ES-I3 (cell line): ENCODE data around the gene RNF182.
A peak's percentile ranks its signal among the peaks of the same experiment; 100 is the strongest.

Experiments used
- H3K36me3 ChIP-seq: 2 replicates; pipeline ENCODE4 v1.6.1; 2013; ENCODE audit warnings: mild to moderate bottlenecking, low read length, control low read depth, moderate library complexity; ENCODE audit not compliant: insufficient read depth
- H3K4me1 ChIP-seq: 2 replicates; pipeline ENCODE4 v1.6.1; 2013; ENCODE audit warnings: mild to moderate bottlenecking, control low read depth, low read length; ENCODE audit not compliant: insufficient read depth
- H3K9ac ChIP-seq: 2 replicates; pipeline ENCODE4 v1.6.1; 2013; ENCODE audit warnings: low read depth, mild to moderate bottlenecking, low read length, moderate library complexity
- H3K9me3 ChIP-seq: 2 replicates; pipeline ENCODE4 v1.6.1; 2013; ENCODE audit warnings: mild to moderate bottlenecking, low read length, moderate library complexity; ENCODE audit not compliant: control insufficient read depth, insufficient read depth

Gene RNF182

GRCh38 chr6:13910443-13910842, 14.3 kb upstream of the RNF182 start:
- Histone ChIP-seq H3K36me3 (no peaks in the 10 kb centered on the region), H3K9me3 (no peaks in the 10 kb centered on the region), H3K9ac (no peak overlapping the region), H3K4me1 (peaks cover 8% of the 10 kb centered on the region; the same call in 1 of the 2 replicates)

GRCh38 chr6:13911337-13911736, 13.4 kb upstream of the RNF182 start:
- Histone ChIP-seq H3K4me1 (peaks cover 8% of the 10 kb centered on the region; the same call in 1 of the 2 replicates), H3K9ac (no peak overlapping the region), H3K9me3 (no peaks in the 10 kb centered on the region), H3K36me3 (no peaks in the 10 kb centered on the region)

GRCh38 chr6:13913226-13914001, 11.3 kb upstream of the RNF182 start:
- H3K36me3 ChIP-seq: no peaks in the 10 kb centered on the region
- no peaks in the 10 kb centered on the region for H3K9me3 ChIP-seq
- peaks cover 8% of the 10 kb centered on the region; the same call in 1 of the 2 replicates for H3K4me1 ChIP-seq

DNA sequence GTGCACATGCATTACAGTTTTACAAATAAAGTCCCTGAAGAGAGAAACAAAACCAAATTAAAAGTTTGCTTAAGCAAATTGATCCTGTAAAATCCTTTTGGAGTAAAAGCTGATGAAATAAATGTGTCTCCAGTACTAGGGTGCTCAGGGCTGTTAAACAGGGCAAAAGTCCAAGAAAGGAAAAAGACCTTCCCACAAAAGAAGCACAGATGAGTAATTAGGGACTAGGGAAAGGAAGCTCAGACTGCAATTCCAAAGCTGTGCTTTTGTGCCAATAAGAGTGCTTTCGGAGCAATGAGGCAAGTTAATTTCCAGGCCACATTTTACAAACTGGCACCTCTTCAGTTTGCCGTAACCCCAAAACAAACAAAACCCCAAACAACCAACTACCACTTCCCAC, 10.4 kb upstream of the RNF182 start:
- Histone ChIP-seq H3K9ac (no peak overlapping the region), H3K4me1 (peaks cover 8% of the 10 kb centered on the region; the same call in 1 of the 2 replicates), H3K36me3 (no peaks in the 10 kb centered on the region)

More at GRCh38 chr6:13913226-13914001, 11.3 kb upstream of the RNF182 start:
- no peak overlapping the region for H3K9ac ChIP-seq

DNA sequence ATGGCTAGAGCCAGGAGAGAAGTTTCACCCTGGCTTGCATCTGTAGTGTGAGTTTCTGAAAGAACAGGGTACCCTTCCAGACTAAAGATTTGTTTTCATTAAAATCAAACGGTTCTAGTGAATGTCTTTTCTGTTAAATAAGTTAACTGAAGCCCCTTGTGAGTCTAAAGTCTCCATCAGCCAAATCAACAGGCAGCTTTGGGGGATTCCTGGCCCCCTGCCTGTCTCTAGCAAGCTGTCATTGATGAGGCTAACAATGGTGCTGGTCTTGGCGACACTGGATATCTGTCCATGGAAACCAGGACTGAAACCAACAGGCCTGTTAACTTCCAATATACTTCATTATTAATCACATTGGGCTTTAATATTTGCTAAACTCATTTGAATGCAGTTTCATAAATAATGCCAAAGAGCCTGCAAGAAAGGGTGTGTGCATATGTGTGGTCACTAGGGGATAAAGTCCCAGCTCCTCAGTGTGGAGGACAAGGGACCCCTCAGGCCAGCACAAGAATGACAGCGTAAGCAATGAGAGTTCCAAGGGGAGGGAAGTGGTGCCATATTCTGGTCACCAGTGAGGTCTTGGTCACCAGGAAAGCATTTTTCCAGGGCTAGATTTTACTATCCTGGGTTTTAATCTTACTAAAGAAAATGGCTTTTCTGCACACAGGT, 9.1 kb upstream of the RNF182 start:
- H3K4me1 ChIP-seq: peaks cover 8% of the 10 kb centered on the region; the same call in 1 of the 2 replicates
- H3K36me3 ChIP-seq: no peaks in the 10 kb centered on the region
- no peak overlapping the region for H3K9ac ChIP-seq
- no peaks in the 10 kb centered on the region for H3K9me3 ChIP-seq

More for the DNA sequence above, 10.4 kb upstream of the RNF182 start:
- no peaks in the 10 kb centered on the region for H3K9me3 ChIP-seq

GRCh38 chr6:13916230-13916944, 8.4 kb upstream of the RNF182 start:
- Histone ChIP-seq H3K4me1 (peaks cover 8% of the 10 kb centered on the region; the same call in 1 of the 2 replicates), H3K36me3 (no peaks in the 10 kb centered on the region), H3K9me3 (no peaks in the 10 kb centered on the region), H3K9ac (no peak overlapping the region)

DNA sequence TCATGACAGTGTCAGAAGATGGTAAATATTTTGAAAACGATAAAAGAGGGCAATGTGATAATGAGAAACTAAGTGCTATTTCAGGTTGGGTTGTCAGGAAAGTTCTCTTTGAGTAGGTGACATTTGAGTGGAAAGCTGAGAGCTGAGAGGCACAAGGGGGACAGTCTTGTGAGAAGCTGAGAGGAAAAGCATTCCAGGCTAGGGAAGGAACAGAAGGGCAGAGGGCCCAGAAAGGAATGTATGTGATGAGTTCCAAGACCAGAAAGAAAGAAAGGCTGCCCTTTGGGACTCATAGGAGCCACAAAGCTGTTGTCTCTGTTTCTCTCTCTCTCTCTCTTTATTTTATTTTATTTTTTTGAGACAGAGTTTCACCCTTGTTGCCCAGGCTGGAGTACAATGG, 7.6 kb upstream of the RNF182 start:
- Histone ChIP-seq H3K36me3 (no peaks in the 10 kb centered on the region), H3K9me3 (no peaks in the 10 kb centered on the region), H3K4me1 (peaks cover 8% of the 10 kb centered on the region; the same call in 1 of the 2 replicates), H3K9ac (no peak overlapping the region)

DNA sequence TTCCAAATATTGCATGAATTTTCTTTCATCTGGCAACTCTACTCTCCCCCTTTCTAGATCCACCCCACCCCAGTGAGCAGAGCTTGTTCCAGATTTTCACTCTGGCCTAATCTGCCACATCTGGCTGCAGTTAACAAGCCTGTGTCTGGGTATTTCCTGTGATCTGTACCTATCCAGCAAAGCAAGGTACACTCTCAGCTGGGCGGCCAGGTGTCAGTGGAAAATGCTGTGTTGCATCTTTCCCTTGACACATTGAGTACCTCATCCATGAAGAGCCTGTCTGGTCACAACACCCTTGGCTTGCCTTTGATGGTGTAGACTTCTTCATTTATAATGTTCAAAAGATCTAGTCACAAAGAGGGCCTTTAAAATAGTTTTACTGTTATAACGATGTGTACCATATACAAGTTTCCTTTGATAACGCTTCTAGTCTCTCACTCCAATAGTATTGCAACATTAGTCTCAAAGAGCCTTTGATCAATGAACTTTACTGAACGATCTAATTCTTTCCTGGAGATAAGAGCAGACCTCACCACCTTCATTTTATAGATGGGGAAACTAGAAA, 6.0 kb upstream of the RNF182 start:
- H3K36me3 ChIP-seq: no peaks in the 10 kb centered on the region
- no peak overlapping the region for H3K9ac ChIP-seq
- peaks cover 8% of the 10 kb centered on the region; the same call in 1 of the 2 replicates for H3K4me1 ChIP-seq
- no peaks in the 10 kb centered on the region for H3K9me3 ChIP-seq

- H3K36me3 ChIP-seq: no peaks in the 10 kb centered on the region
- no peak overlapping the region for H3K9ac ChIP-seq
- H3K4me1 ChIP-seq: peaks cover under 1% of the 10 kb centered on the region; the same call in 1 of the 2 replicates
- H3K9me3 ChIP-seq: no peaks in the 10 kb centered on the region
Measured at GRCh38 chr6:13919861-13920260, 4.9 kb upstream of the RNF182 start.

DNA sequence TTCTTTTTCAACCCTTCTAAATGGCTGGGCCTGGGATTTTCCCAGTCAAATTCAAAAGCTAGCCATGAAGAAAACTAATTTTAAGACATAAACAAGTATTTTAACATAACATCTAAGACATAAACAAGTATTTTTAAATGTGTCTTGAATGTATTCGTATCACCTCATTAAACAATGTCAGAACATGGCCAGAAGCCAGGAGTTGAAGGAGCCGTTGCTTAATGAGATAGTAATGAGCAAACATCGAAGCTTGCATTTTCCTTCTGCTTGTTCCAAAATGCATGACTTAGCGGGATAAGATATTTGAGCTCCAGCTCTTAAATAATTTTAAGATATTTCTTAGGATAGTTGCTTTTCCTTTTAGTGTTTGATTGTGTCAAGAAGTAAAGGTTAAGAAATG, 4.2 kb upstream of the RNF182 start:
- Histone ChIP-seq H3K9me3 (no peaks in the 10 kb centered on the region), H3K36me3 (no peaks in the 10 kb centered on the region), H3K9ac (no peak overlapping the region), H3K4me1 (no peaks in the 10 kb centered on the region; the same call in 1 of the 2 replicates)

- H3K4me1 ChIP-seq: peaks cover 5% of the 10 kb centered on the region; the same call in 1 of the 2 replicates
- no peaks in the 10 kb centered on the region for H3K9me3 ChIP-seq
- no peak overlapping the region for H3K9ac ChIP-seq
- no peaks in the 10 kb centered on the region for H3K36me3 ChIP-seq
Measured at GRCh38 chr6:13922750-13923149, 2.0 kb upstream of the RNF182 start.

DNA sequence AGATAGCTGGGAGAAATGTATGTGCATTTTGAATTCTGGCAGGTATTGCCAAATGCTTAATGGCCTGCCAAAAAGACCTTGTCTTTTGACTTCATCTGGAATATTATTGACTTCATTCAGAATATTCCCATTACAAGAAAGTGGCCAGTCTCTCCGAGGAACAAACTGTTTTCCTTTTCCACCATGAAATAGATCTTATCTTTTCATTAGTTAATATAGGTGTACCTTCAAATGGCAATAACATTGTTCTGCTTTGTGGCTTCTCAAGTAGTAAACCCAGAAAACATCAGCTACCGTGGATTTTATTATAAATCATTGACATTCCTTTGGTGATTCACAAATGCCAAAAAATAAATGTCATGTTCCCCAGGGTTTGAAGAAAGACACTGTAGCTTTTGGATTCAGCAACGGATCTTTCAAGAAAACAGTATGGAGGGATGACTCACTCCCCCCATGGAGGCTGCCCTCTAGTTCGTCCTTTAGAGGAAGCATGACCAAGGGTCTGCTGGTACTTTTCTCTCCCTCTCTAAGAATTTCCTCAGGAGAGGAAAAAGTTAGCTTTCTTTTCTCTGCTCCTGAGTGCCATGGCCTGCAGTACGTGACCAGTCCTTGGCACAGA, 1.1 kb upstream of the RNF182 start:
- peak overlapping the region; percentile 71; the same call in 1 of the 2 replicates for H3K9ac ChIP-seq
- H3K36me3 ChIP-seq: no peaks in the 10 kb centered on the region
- H3K4me1 ChIP-seq: peaks cover 6% of the 10 kb centered on the region; the same call in 1 of the 2 replicates
- no peaks in the 10 kb centered on the region for H3K9me3 ChIP-seq

- peaks cover 6% of the 10 kb centered on the region; the same call in 1 of the 2 replicates for H3K4me1 ChIP-seq
- H3K9ac ChIP-seq: peak overlapping the region; percentile 71
- no peaks in the 10 kb centered on the region for H3K9me3 ChIP-seq
- H3K36me3 ChIP-seq: no peaks in the 10 kb centered on the region
Measured at GRCh38 chr6:13924146-13924948, 405 bp upstream of the RNF182 start.
